ENCODE data around the gene GRAMD4.
A peak's percentile ranks its signal among the peaks of the same experiment; 100 is the strongest.
"Not testable (repeated sequence)": the region's sequence is repeated elsewhere in the genome, so short reads cannot be mapped to it uniquely, and the experiment has no call there.

The GRAMD4 gene

GRCh38 chr22:46628756-46629155 lies 8.6 kb downstream of the GRAMD4 start:
- H3K27ac ChIP-seq = no peak overlapping the region
- no peak overlapping the region for H3K4me3 ChIP-seq

- Histone ChIP-seq H3K4me3 (no peak overlapping the region), H3K27ac (no peak overlapping the region)
Observed at GRCh38 chr22:46629291-46629690, 9.1 kb downstream of the GRAMD4 start.

GRCh38 chr22:46631113-46631512 lies 10.9 kb downstream of the GRAMD4 start:
- H3K27ac ChIP-seq = no peak overlapping the region

GRCh38 chr22:46632646-46633249 lies 12.6 kb downstream of the GRAMD4 start:
- peak overlapping the region in 11 of 21 experiments; percentile 20 to 85 (median 56) for H3K27ac ChIP-seq
- H3K4me3 ChIP-seq = no peak overlapping the region

More at GRCh38 chr22:46631113-46631512, 10.9 kb downstream of the GRAMD4 start:
- H3K4me3 ChIP-seq = no peak overlapping the region

- peak overlapping the region in 11 of 21 experiments; percentile 20 to 85 (median 56) for H3K27ac ChIP-seq
Observed at GRCh38 chr22:46633334-46633890, 13.2 kb downstream of the GRAMD4 start.

GRCh38 chr22:46634011-46634699 lies 14.0 kb downstream of the GRAMD4 start:
- peak overlapping the region in 4 of 21 experiments; percentile 10 to 72 (median 56) for H3K27ac ChIP-seq

More at GRCh38 chr22:46633334-46633890, 13.2 kb downstream of the GRAMD4 start:
- no peak overlapping the region for H3K4me3 ChIP-seq

GRCh38 chr22:46634973-46635685 lies 14.9 kb downstream of the GRAMD4 start:
- H3K4me3 ChIP-seq = not testable (repeated sequence)
- H3K27ac ChIP-seq = peak overlapping the region in 1 of 21 experiments; percentile 43

More at GRCh38 chr22:46634011-46634699, 14.0 kb downstream of the GRAMD4 start:
- H3K4me3 ChIP-seq = no peak overlapping the region

- Histone ChIP-seq H3K4me3 (no peak overlapping the region), H3K27ac (peak overlapping the region in 1 of 21 experiments; percentile 47)
Observed at GRCh38 chr22:46635756-46636155, 15.6 kb downstream of the GRAMD4 start.

- peak overlapping the region in 1 of 21 experiments; percentile 47 for H3K27ac ChIP-seq
- H3K4me3 ChIP-seq = no peak overlapping the region
Observed at GRCh38 chr22:46636221-46637002, 16.2 kb downstream of the GRAMD4 start.

- Histone ChIP-seq H3K27ac (no peak overlapping the region), H3K4me3 (no peak overlapping the region)
Observed at GRCh38 chr22:46637711-46638600, 17.8 kb downstream of the GRAMD4 start.

GRCh38 chr22:46638601-46639431 lies 18.6 kb downstream of the GRAMD4 start:
- H3K4me3 ChIP-seq = no peak overlapping the region
- no peak overlapping the region for H3K27ac ChIP-seq

GRCh38 chr22:46639843-46640242 lies 19.7 kb downstream of the GRAMD4 start:
- Histone ChIP-seq H3K4me3 (no peak overlapping the region), H3K27ac (no peak overlapping the region)

GRCh38 chr22:46640293-46641055 lies 20.3 kb downstream of the GRAMD4 start:
- Histone ChIP-seq H3K27ac (no peak overlapping the region), H3K4me3 (no peak overlapping the region)

GRCh38 chr22:46641811-46642266 lies 21.7 kb downstream of the GRAMD4 start:
- Histone ChIP-seq H3K27ac (peak overlapping the region in 1 of 21 experiments; percentile 2), H3K4me3 (no peak overlapping the region)

GRCh38 chr22:46642840-46643480 lies 22.8 kb downstream of the GRAMD4 start:
- not testable (repeated sequence) for H3K27ac ChIP-seq, H3K4me3 ChIP-seq

GRCh38 chr22:46646531-46647215 lies 26.5 kb downstream of the GRAMD4 start:
- H3K27ac ChIP-seq = peak overlapping the region in 1 of 21 experiments; percentile 5
- no peak overlapping the region for H3K4me3 ChIP-seq
